ENCODE results near the gene PHF12.

Gene PHF12

DNA sequence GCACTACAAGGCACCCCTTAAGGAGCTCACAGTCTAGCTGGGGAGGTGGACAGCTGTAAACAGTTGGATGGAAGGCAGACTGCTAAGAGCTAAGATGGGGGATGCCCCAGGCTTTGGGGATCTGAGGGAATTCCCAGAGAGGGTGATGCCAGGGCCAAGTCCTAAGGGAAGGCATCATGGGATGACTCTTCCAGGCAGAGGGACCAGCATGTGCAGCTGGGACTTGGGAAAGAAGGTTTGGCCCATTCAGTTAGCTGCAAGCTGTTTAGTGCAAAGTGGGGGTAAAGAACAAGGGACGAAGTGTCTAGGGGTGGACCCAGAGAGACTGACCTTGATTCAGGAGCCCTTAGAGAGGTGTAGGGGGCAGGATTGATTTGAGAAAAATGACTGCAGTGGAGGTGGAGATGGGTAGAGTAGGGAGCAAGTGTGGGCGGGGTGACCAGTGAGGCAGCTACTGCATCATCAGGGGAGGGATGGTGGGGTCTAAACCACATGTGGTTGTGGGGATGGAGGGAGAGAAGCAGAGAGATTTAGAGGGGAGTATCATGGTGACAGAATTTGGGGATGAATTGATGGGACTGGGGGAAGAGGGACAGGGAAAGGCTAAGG, 27.1 kb upstream of the PHF12 start:
- H3K4me1 ChIP-seq (ENCODE audit: control insufficient read depth, insufficient read depth, low read depth, low read length): peaks cover 2% of the 10 kb centered on the region
- H4K8ac ChIP-seq (ENCODE audit: low read length): no peak overlapping the region
- no peak overlapping the region for H2BK120ac ChIP-seq (ENCODE audit: low read depth, low read length)
- H3K18ac ChIP-seq (ENCODE audit: low read depth in 1 of 2, low read length in 2 of 2): no peak overlapping the region
- no peak for DNase-seq
- no peak overlapping the region for H3K4me2 ChIP-seq (ENCODE audit: low read length, poor library complexity, severe bottlenecking)
- H2BK5ac ChIP-seq (ENCODE audit: low read depth, low read length, poor library complexity, severe bottlenecking): no peak overlapping the region
- no peak overlapping the region for H2AK5ac ChIP-seq (ENCODE audit: low read length, severe bottlenecking)
- H3K79me1 ChIP-seq (replicated peaks; ENCODE audit: low read length, poor library complexity, severe bottlenecking): no peaks in the 10 kb centered on the region
- H2AFZ ChIP-seq (ENCODE audit: low read depth, low read length): no peak overlapping the region
- no peak overlapping the region for H2BK15ac ChIP-seq (ENCODE audit: low read depth, poor library complexity, severe bottlenecking)
- no peak overlapping the region for H3K14ac ChIP-seq (ENCODE audit: low read length in 2 of 2)
- no peaks in the 10 kb centered on the region for H3K36me3 ChIP-seq (ENCODE audit: control insufficient read depth in 1 of 2, insufficient read depth in 2 of 2, low read depth in 1 of 2, low read length in 2 of 2)
- WGBS: 82% methylated on average over 2 of the region's 2 CpGs
- H3K27me3 ChIP-seq (ENCODE audit: control insufficient read depth in 1 of 2, insufficient read depth in 1 of 2, low read length in 2 of 2): peaks cover 73 to 89% of the 10 kb centered on the region in 2 experiments
- H3K9ac ChIP-seq (ENCODE audit: low read length): no peak overlapping the region
- H2BK12ac ChIP-seq (ENCODE audit: low read length in 2 of 2): no peak overlapping the region
- no peak overlapping the region for H3K27ac ChIP-seq (ENCODE audit: low read length, poor library complexity, severe bottlenecking)
- H3K23ac ChIP-seq (ENCODE audit: low read length in 2 of 2): no peak overlapping the region
- H3K4me3 ChIP-seq (ENCODE audit: insufficient read depth in 1 of 2, low read depth in 1 of 2, low read length in 2 of 2): no peak overlapping the region
- no peak overlapping the region for H4K91ac ChIP-seq (ENCODE audit: low read length)
- no peaks in the 10 kb centered on the region for H3K9me3 ChIP-seq (ENCODE audit: control insufficient read depth, low read length)
- no peak overlapping the region for H3K4ac ChIP-seq (ENCODE audit: low read depth in 1 of 2, low read length in 2 of 2)

DNA sequence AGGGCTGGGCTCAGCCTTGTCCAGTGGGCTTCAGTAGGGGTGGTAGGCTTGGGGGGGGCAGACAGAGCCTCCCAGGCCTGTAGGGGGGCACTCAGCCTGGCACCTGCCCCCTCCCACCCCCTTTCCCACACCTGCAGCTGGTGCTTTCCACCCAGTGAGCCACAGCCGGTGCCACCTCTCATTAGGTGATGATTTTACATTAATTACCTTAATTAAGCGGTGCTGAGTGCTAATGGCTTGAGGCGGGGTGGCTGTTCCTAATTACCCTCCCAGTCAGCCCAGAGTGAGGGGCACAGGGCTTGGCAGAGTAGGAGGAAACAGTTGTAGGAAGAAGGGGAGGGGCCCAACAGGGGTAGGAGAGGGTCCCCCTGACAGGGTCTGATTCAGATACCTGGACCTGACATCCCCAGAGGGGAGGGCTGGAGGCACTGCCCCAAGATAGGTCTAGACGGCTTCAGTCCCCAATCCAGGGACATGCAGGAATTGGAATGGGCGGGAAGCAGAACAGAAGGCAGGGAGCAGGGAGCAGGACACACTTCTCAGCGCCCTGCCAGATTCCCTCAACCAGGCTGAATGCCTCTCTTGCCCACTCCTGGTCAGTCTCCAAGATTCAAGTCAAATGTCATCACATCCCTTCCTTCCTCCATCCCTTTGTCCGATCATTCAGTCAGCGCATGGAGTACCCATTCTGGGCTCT, 26.5 kb upstream of the PHF12 start:
- Histone ChIP-seq H2AFZ (ENCODE audit: low read depth, low read length) (no peak overlapping the region), H2BK5ac (ENCODE audit: low read depth, low read length, poor library complexity, severe bottlenecking) (no peak overlapping the region), H3K27me3 (ENCODE audit: control insufficient read depth in 1 of 2, insufficient read depth in 1 of 2, low read length in 2 of 2) (peaks cover 74 to 89% of the 10 kb centered on the region in 2 experiments), H3K23ac (ENCODE audit: low read length in 2 of 2) (no peak overlapping the region), H3K36me3 (ENCODE audit: control insufficient read depth in 1 of 2, insufficient read depth in 2 of 2, low read depth in 1 of 2, low read length in 2 of 2) (no peaks in the 10 kb centered on the region), H3K4ac (ENCODE audit: low read depth in 1 of 2, low read length in 2 of 2) (no peak overlapping the region), H3K14ac (ENCODE audit: low read length in 2 of 2) (no peak overlapping the region), H3K4me2 (ENCODE audit: low read length, poor library complexity, severe bottlenecking) (no peak overlapping the region), H4K91ac (ENCODE audit: low read length) (no peak overlapping the region), H3K18ac (ENCODE audit: low read depth in 1 of 2, low read length in 2 of 2) (no peak overlapping the region), H2BK120ac (ENCODE audit: low read depth, low read length) (no peak overlapping the region), H3K9me3 (ENCODE audit: control insufficient read depth, low read length) (no peaks in the 10 kb centered on the region), H3K9ac (ENCODE audit: low read length) (no peak overlapping the region), H3K27ac (ENCODE audit: low read length, poor library complexity, severe bottlenecking) (no peak overlapping the region), H3K4me1 (ENCODE audit: control insufficient read depth, insufficient read depth, low read depth, low read length) (peaks cover 2% of the 10 kb centered on the region), H3K4me3 (ENCODE audit: insufficient read depth in 1 of 2, low read depth in 1 of 2, low read length in 2 of 2) (no peak overlapping the region), H2AK5ac (ENCODE audit: low read length, severe bottlenecking) (no peak overlapping the region), H2BK12ac (ENCODE audit: low read length in 2 of 2) (no peak overlapping the region), H2BK15ac (ENCODE audit: low read depth, poor library complexity, severe bottlenecking) (no peak overlapping the region), H4K8ac (ENCODE audit: low read length) (no peak overlapping the region), H3K79me1 (replicated peaks; ENCODE audit: low read length, poor library complexity, severe bottlenecking) (no peaks in the 10 kb centered on the region)
- no peak for DNase-seq
- 85% methylated on average over 7 of the region's 8 CpGs for WGBS

DNA sequence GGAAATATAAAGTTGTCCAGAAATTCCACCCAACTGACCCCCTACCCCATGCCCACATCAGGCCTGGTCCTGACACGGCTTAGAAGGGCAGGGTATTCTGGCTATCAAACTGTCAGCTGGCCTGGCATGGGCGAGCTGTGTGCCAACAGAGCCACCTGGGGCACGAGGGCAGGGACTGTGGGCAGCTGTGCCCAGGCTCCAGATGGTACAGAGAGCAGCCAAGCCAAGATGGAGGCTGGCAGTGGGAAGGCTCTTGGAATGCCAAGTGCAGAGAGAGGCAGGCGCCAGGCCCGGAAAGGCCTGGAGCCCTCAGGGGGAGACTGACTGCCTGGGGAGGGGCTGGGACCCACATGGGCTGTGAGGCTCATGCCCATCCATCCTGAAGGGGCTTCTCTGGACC, 24.3 kb upstream of the PHF12 start:
- no peak overlapping the region for H2BK120ac ChIP-seq (ENCODE audit: low read depth, low read length)
- H3K9me3 ChIP-seq (ENCODE audit: control insufficient read depth, low read length): no peaks in the 10 kb centered on the region
- no peaks in the 10 kb centered on the region for H3K79me1 ChIP-seq (replicated peaks; ENCODE audit: low read length, poor library complexity, severe bottlenecking)
- DNase-seq: no peak
- H4K8ac ChIP-seq (ENCODE audit: low read length): no peak overlapping the region
- peaks cover 84 to 90% of the 10 kb centered on the region in 2 experiments for H3K27me3 ChIP-seq (ENCODE audit: control insufficient read depth in 1 of 2, insufficient read depth in 1 of 2, low read length in 2 of 2)
- no peak overlapping the region for H2BK15ac ChIP-seq (ENCODE audit: low read depth, poor library complexity, severe bottlenecking)
- H2AK5ac ChIP-seq (ENCODE audit: low read length, severe bottlenecking): no peak overlapping the region
- H3K4me2 ChIP-seq (ENCODE audit: low read length, poor library complexity, severe bottlenecking): no peak overlapping the region
- H3K4me1 ChIP-seq (ENCODE audit: control insufficient read depth, insufficient read depth, low read depth, low read length): peaks cover 3% of the 10 kb centered on the region
- no peak overlapping the region for H3K4ac ChIP-seq (ENCODE audit: low read depth in 1 of 2, low read length in 2 of 2)
- H3K18ac ChIP-seq (ENCODE audit: low read depth in 1 of 2, low read length in 2 of 2): no peak overlapping the region
- no peaks in the 10 kb centered on the region for H3K36me3 ChIP-seq (ENCODE audit: control insufficient read depth in 1 of 2, insufficient read depth in 2 of 2, low read depth in 1 of 2, low read length in 2 of 2)
- H2AFZ ChIP-seq (ENCODE audit: low read depth, low read length): no peak overlapping the region
- no peak overlapping the region for H3K4me3 ChIP-seq (ENCODE audit: insufficient read depth in 1 of 2, low read depth in 1 of 2, low read length in 2 of 2)
- H3K23ac ChIP-seq (ENCODE audit: low read length in 2 of 2): no peak overlapping the region
- H3K9ac ChIP-seq (ENCODE audit: low read length): no peak overlapping the region
- no peak overlapping the region for H4K91ac ChIP-seq (ENCODE audit: low read length)
- H2BK12ac ChIP-seq (ENCODE audit: low read length in 2 of 2): no peak overlapping the region
- H2BK5ac ChIP-seq (ENCODE audit: low read depth, low read length, poor library complexity, severe bottlenecking): no peak overlapping the region
- H3K14ac ChIP-seq (ENCODE audit: low read length in 2 of 2): no peak overlapping the region
- H3K27ac ChIP-seq (ENCODE audit: low read length, poor library complexity, severe bottlenecking): no peak overlapping the region
- WGBS: 78% methylated on average over 5 of the region's 5 CpGs

DNA sequence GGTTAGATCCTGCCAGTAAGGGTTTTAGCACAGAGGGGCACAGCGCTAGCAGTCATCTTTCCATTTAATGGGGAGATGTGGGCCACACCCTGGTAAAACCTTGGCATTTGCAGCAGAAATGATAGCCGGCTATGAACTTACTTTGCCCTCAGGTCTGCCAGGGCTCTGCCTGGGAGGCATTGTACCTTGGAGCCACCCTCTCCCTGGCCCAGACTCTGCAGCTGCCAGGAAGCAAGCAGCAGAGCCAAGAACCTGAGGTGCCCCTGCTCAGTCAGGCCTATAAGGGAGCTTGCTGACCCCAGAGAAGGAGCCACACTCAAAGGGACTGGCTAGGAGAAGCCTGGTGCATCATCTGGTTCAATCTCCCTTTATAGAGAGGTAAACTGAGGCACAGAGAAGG, 23.7 kb upstream of the PHF12 start:
- H3K27me3 ChIP-seq (ENCODE audit: control insufficient read depth in 1 of 2, insufficient read depth in 1 of 2, low read length in 2 of 2): peaks cover 90 to 96% of the 10 kb centered on the region in 2 experiments
- H3K4me3 ChIP-seq (ENCODE audit: insufficient read depth in 1 of 2, low read depth in 1 of 2, low read length in 2 of 2): no peak overlapping the region
- H3K14ac ChIP-seq (ENCODE audit: low read length in 2 of 2): no peak overlapping the region
- no peak overlapping the region for H4K8ac ChIP-seq (ENCODE audit: low read length)
- H2BK120ac ChIP-seq (ENCODE audit: low read depth, low read length): no peak overlapping the region
- no peaks in the 10 kb centered on the region for H3K9me3 ChIP-seq (ENCODE audit: control insufficient read depth, low read length)
- H3K18ac ChIP-seq (ENCODE audit: low read depth in 1 of 2, low read length in 2 of 2): no peak overlapping the region
- no peak overlapping the region for H2BK12ac ChIP-seq (ENCODE audit: low read length in 2 of 2)
- H3K79me1 ChIP-seq (replicated peaks; ENCODE audit: low read length, poor library complexity, severe bottlenecking): no peaks in the 10 kb centered on the region
- no peak overlapping the region for H3K23ac ChIP-seq (ENCODE audit: low read length in 2 of 2)
- H4K91ac ChIP-seq (ENCODE audit: low read length): no peak overlapping the region
- no peak overlapping the region for H2AK5ac ChIP-seq (ENCODE audit: low read length, severe bottlenecking)
- H3K4me2 ChIP-seq (ENCODE audit: low read length, poor library complexity, severe bottlenecking): no peak overlapping the region
- H3K36me3 ChIP-seq (ENCODE audit: control insufficient read depth in 1 of 2, insufficient read depth in 2 of 2, low read depth in 1 of 2, low read length in 2 of 2): no peaks in the 10 kb centered on the region
- no peak overlapping the region for H3K27ac ChIP-seq (ENCODE audit: low read length, poor library complexity, severe bottlenecking)
- no peak overlapping the region for H3K4ac ChIP-seq (ENCODE audit: low read depth in 1 of 2, low read length in 2 of 2)
- no peak overlapping the region for H2AFZ ChIP-seq (ENCODE audit: low read depth, low read length)
- no peak for DNase-seq
- 97% methylated on average over 2 of the region's 2 CpGs for whole genome bisulfite sequencing
- no peak overlapping the region for H3K9ac ChIP-seq (ENCODE audit: low read length)
- H2BK15ac ChIP-seq (ENCODE audit: low read depth, poor library complexity, severe bottlenecking): no peak overlapping the region
- H2BK5ac ChIP-seq (ENCODE audit: low read depth, low read length, poor library complexity, severe bottlenecking): no peak overlapping the region
- H3K4me1 ChIP-seq (ENCODE audit: control insufficient read depth, insufficient read depth, low read depth, low read length): peaks cover 5% of the 10 kb centered on the region

Data from mesenchymal stem cell (in vitro differentiated cells and primary cell).